Measurements from ENCODE around the gene AKR1C1. TPM values are rescaled to one million over a fixed set of nuclear protein-coding genes. Genes with fewer than 3 reads are reported as not detected.

The AKR1C1 gene
- total and polyA plus RNA-seq, 2 of the 13 experiments (the other 11 are each of a cell fraction or from before 2014, with no cell fraction given), result 948 to 2,238 TPM

GRCh38 chr10:4947635-4948596 lies 15.3 kb upstream of the AKR1C1 start (continued):
- TF ChIP-seq FOXP4 (CRISPR knock-in tag; IDR thresholded peaks at IDR 0.05) (peak; percentile 90), PPARG (CRISPR knock-in tag; conservative IDR thresholded peaks at IDR 0.05) (peak; percentile 94), ARID4A (CRISPR knock-in tag; IDR thresholded peaks at IDR 0.05; ENCODE audit: borderline replicate concordance) (0 out of 2 replicates have a peak, but pooled peaks have one; percentile 14), KDM6A (CRISPR knock-in tag; IDR thresholded peaks at IDR 0.05; ENCODE audit: low read depth) (peak; percentile 75), ZNF614 (CRISPR knock-in tag; IDR thresholded peaks at IDR 0.05; ENCODE audit: borderline replicate concordance) (0 out of 2 replicates have a peak, but pooled peaks have one; percentile 37), NCOA5 (CRISPR knock-in tag; IDR thresholded peaks at IDR 0.05) (no peak), ELF3 (CRISPR knock-in tag; IDR thresholded peaks at IDR 0.05) (peak; percentile 79), KMT2B (CRISPR knock-in tag; IDR thresholded peaks at IDR 0.05) (peak; percentile 31; the same call in 1 of the 2 replicates), FOSL2 (CRISPR knock-in tag; IDR thresholded peaks at IDR 0.05) (peak; percentile 99), ATF3 (CRISPR knock-in tag; IDR thresholded peaks at IDR 0.05) (peak; percentile 97), ZNF350 (CRISPR knock-in tag; IDR thresholded peaks at IDR 0.05; ENCODE audit: borderline replicate concordance, low read depth) (no peak), ZNF782 (CRISPR knock-in tag; IDR thresholded peaks at IDR 0.05; ENCODE audit: borderline replicate concordance) (no peak), CTCF (CRISPR knock-in tag; IDR thresholded peaks at IDR 0.05) (no peak), MAZ (IDR thresholded peaks at IDR 0.05; ENCODE audit: borderline replicate concordance, low read depth, low read length) (no peak), MAZ (CRISPR knock-in tag; IDR thresholded peaks at IDR 0.05; ENCODE audit: low read depth) (0 out of 2 replicates have a peak, but pooled peaks have one; percentile 16), KDM3A (CRISPR knock-in tag; IDR thresholded peaks at IDR 0.05; ENCODE audit: low read depth) (no peak), TCF7 (IDR thresholded peaks at IDR 0.05; ENCODE audit: low read depth) (peak; percentile 32; the same call in 1 of the 2 replicates), PATZ1 (CRISPR knock-in tag; IDR thresholded peaks at IDR 0.05) (peak; percentile 23; the same call in 1 of the 2 replicates)

Measured in HepG2 (cell line).